HG03045 (cell line): ENCODE data around the gene ORMDL3.

ENCODE experiments used
- ATAC-seq: cut with Tn5 transposase; IDR thresholded peaks from one replicate; pipeline ENCODE4 v1.9.1; 2021; ENCODE audit warnings: mild to moderate bottlenecking, moderate library complexity; ENCODE audit not compliant: unreplicated experiment

Gene ORMDL3

GRCh38 chr17:39927101-39927928 lies at the start of gene ORMDL3, which contains the start of gene LRRC3C:
Gene ORMDL3 (minus strand): TSS chr17:39927601. CDS start chr17:39924203, 3,398 bp downstream.
Gene LRRC3C (plus strand): TSS chr17:39927732. CDS start chr17:39941524, 13,792 bp downstream.
- ATAC-seq, result peak; percentile 72

GRCh38 chr17:39975801-39976200 lies 48.4 kb upstream of the ORMDL3 start:
- no peak for ATAC-seq

- no peak for ATAC-seq
Observed at GRCh38 chr17:39974433-39974832, 47.0 kb upstream of the ORMDL3 start.

GRCh38 chr17:39973496-39973895 lies 46.1 kb upstream of the ORMDL3 start:
- ATAC-seq, result no peak

GRCh38 chr17:39972271-39972670 lies 44.9 kb upstream of the ORMDL3 start:
- ATAC-seq, result no peak

- ATAC-seq, result no peak
Observed at GRCh38 chr17:39971076-39971603, 43.7 kb upstream of the ORMDL3 start.

- ATAC-seq, result no peak
Observed at GRCh38 chr17:39970157-39970692, 42.8 kb upstream of the ORMDL3 start.

GRCh38 chr17:39969375-39969774 lies 42.0 kb upstream of the ORMDL3 start:
- no peak for ATAC-seq

- no peak for ATAC-seq
Observed at GRCh38 chr17:39968761-39969160, 41.4 kb upstream of the ORMDL3 start.

- ATAC-seq, result no peak
Observed at GRCh38 chr17:39966771-39967170, 39.4 kb upstream of the ORMDL3 start.

GRCh38 chr17:39965017-39965699 lies 37.8 kb upstream of the ORMDL3 start:
- ATAC-seq, result no peak

GRCh38 chr17:39963829-39964228 lies 36.4 kb upstream of the ORMDL3 start:
- no peak for ATAC-seq

- no peak for ATAC-seq
Observed at GRCh38 chr17:39962642-39963220, 35.3 kb upstream of the ORMDL3 start, which contains the start of gene GSDMA. Gene GSDMA (plus strand): TSS chr17:39963004. CDS start chr17:39965688, 2,684 bp downstream.

GRCh38 chr17:39960524-39961041 lies 33.2 kb upstream of the ORMDL3 start:
- ATAC-seq, result no peak

GRCh38 chr17:39955726-39956225 lies 28.4 kb upstream of the ORMDL3 start:
- ATAC-seq, result no peak

- no peak for ATAC-seq
Observed at GRCh38 chr17:39954876-39955275, 27.5 kb upstream of the ORMDL3 start.

GRCh38 chr17:39953471-39953888 lies 26.1 kb upstream of the ORMDL3 start:
- ATAC-seq, result no peak

GRCh38 chr17:39952680-39953470 lies 25.5 kb upstream of the ORMDL3 start:
- peak; percentile 75 for ATAC-seq

GRCh38 chr17:39951924-39952679 lies 24.7 kb upstream of the ORMDL3 start:
- ATAC-seq, result no peak
